GM19467 (cell line): Measurements from ENCODE around the gene PAX8.

ENCODE experiments used
- ATAC-seq: cut with Tn5 transposase; IDR thresholded peaks from one replicate; pipeline ENCODE4 v1.9.1; 2021; ENCODE audit warnings: mild to moderate bottlenecking, moderate library complexity; ENCODE audit not compliant: unreplicated experiment

PAX8 gene

GRCh38 chr2:113186433-113186796, 92.3 kb downstream of the PAX8 start:
- ATAC-seq, result no peak

- ATAC-seq, result no peak
Measured at GRCh38 chr2:113185664-113186432, 92.9 kb downstream of the PAX8 start.

- no peak for ATAC-seq
Measured at GRCh38 chr2:113184531-113185230, 94.0 kb downstream of the PAX8 start.

- no peak for ATAC-seq
Measured at GRCh38 chr2:113183703-113184102, 95.0 kb downstream of the PAX8 start.

- no peak for ATAC-seq
Measured at GRCh38 chr2:113183264-113183663, 95.5 kb downstream of the PAX8 start.

- no peak for ATAC-seq
Measured at GRCh38 chr2:113182471-113183260, 96.1 kb downstream of the PAX8 start.

- no peak for ATAC-seq
Measured at GRCh38 chr2:113181258-113182051, 97.3 kb downstream of the PAX8 start.

- ATAC-seq, result no peak
Measured at GRCh38 chr2:113180131-113180946, 98.4 kb downstream of the PAX8 start.

- no peak for ATAC-seq
Measured at GRCh38 chr2:113179446-113180045, 99.2 kb downstream of the PAX8 start.

GRCh38 chr2:113178891-113179290, 99.8 kb downstream of the PAX8 start:
- no peak for ATAC-seq

GRCh38 chr2:113178069-113178746, 100.5 kb downstream of the PAX8 start:
- ATAC-seq, result no peak

- no peak for ATAC-seq
Measured at GRCh38 chr2:113176696-113177355, 101.9 kb downstream of the PAX8 start.

- no peak for ATAC-seq
Measured at GRCh38 chr2:113175736-113176695, 102.7 kb downstream of the PAX8 start.

GRCh38 chr2:113175042-113175628, 103.6 kb downstream of the PAX8 start:
- ATAC-seq, result peak; percentile 67

GRCh38 chr2:113174376-113174750, 104.4 kb downstream of the PAX8 start:
- ATAC-seq, result no peak

- peak; percentile 74 for ATAC-seq
Measured at GRCh38 chr2:113173542-113174375, 105.0 kb downstream of the PAX8 start, which contains the start of gene PSD4. PSD4 (plus strand) TSS chr2:113173971; CDS start chr2:113182457, 8,486 bp downstream.
